GM19240 (cell line): ENCODE results near the gene AUH.

Experiments used
- DNase-seq: peaks from one replicate; pipeline ENCODE4 v3.0.0; 2011; ENCODE audit warnings: low spot score; ENCODE audit not compliant: insufficient read length

The AUH gene

GRCh38 chr9:91191411-91192380 is 170.0 kb downstream of the AUH start:
- no peak for DNase-seq

- DNase-seq, result no peak
Observed at GRCh38 chr9:91190062-91190461, 171.7 kb downstream of the AUH start.

- no peak for DNase-seq
Observed at GRCh38 chr9:91188719-91189590, 172.8 kb downstream of the AUH start.

GRCh38 chr9:91187965-91188344 is 173.8 kb downstream of the AUH start:
- DNase-seq, result no peak

GRCh38 chr9:91187311-91187964 is 174.3 kb downstream of the AUH start:
- no peak for DNase-seq

- no peak for DNase-seq
Observed at GRCh38 chr9:91186632-91187108, 175.0 kb downstream of the AUH start.

- no peak for DNase-seq
Observed at GRCh38 chr9:91185193-91185886, 176.4 kb downstream of the AUH start.

- no peak for DNase-seq
Observed at GRCh38 chr9:91182429-91183225, 179.1 kb downstream of the AUH start.

- no peak for DNase-seq
Observed at GRCh38 chr9:91181541-91181940, 180.2 kb downstream of the AUH start.

- DNase-seq, result no peak
Observed at GRCh38 chr9:91180930-91181268, 180.8 kb downstream of the AUH start.

GRCh38 chr9:91180240-91180929 is 181.3 kb downstream of the AUH start:
- DNase-seq, result no peak

- DNase-seq, result no peak
Observed at GRCh38 chr9:91179237-91180138, 182.2 kb downstream of the AUH start.

GRCh38 chr9:91178281-91179236 is 183.2 kb downstream of the AUH start:
- DNase-seq, result no peak

- no peak for DNase-seq
Observed at GRCh38 chr9:91177661-91178280, 183.9 kb downstream of the AUH start.

GRCh38 chr9:91177081-91177480 is 184.6 kb downstream of the AUH start:
- DNase-seq, result no peak

- no peak for DNase-seq
Observed at GRCh38 chr9:91176426-91176825, 185.3 kb downstream of the AUH start.

- no peak for DNase-seq
Observed at GRCh38 chr9:91174772-91175171, 186.9 kb downstream of the AUH start.
